Lower leg skin (tissue), 4 donors: ENCODE data around the gene CHST15. TPM values are rescaled to one million over a fixed set of nuclear protein-coding genes. Genes with fewer than 3 reads are reported as not detected.

ENCODE experiments used
- DNase-seq, 2 donors: peaks; one replicate each; pipeline ENCODE4 v3.0.0-alpha.2; 2019; ENCODE audit warnings: low spot score in 2 of 2
- H3K4me3 ChIP-seq: fragments of 200-600 bp; sonication (generic); 2 replicates; pipeline ENCODE4 v1.5.1; 2017; ENCODE audit warnings: mild to moderate bottlenecking, low read depth; ENCODE audit not compliant: poor library complexity, severe bottlenecking
- POLR2A ChIP-seq, 2 donors: fragments of 450-650 bp; IDR thresholded peaks; one replicate each; pipeline ENCODE4 v1.6.1; 2016 to 2017; ENCODE audit warnings: antibody characterized with exemption in 2 of 2, mild to moderate bottlenecking in 1 of 2, moderate library complexity in 1 of 2
- WGBS, 2 donors: methylation state at CpG; one replicate each; pipeline ENCODE4 v1.1.5; 2018; 5-methylcytosine and 5-hydroxymethylcytosine counted together
- intact Hi-C: fragments of 100-400 bp; cut with DNase I; formaldehyde crosslinking; loops from one replicate; pipeline ENCODE4 v1.15.0; 2023; ENCODE audit warnings: low total_unique reads
- total RNA-seq, 4 donors: library from RNA; depleted of rRNA; stranded (reverse); fragments of >200 nt; gene quantifications; one replicate each; pipeline ENCODE4 v1.1.0, GENCODE V29; 2016
- TF ChIP-seq, protein P1 (sequence below), 3 donors: fragments of 450-650 bp; IDR thresholded peaks; one replicate each; pipeline ENCODE4 v1.5.1; 2016; ENCODE audit warnings: antibody characterized with exemption in 3 of 3, mild to moderate bottlenecking in 3 of 3, moderate library complexity in 2 of 3

Gene CHST15
- total RNA-seq, 4 donors from 2014 or later, result 17.6 to 29.8 (median 19.4) TPM

GRCh38 chr10:124065382-124066125 lies 27.8 kb downstream of the CHST15 start:
- intact Hi-C loops, result no loop called here

DNA sequence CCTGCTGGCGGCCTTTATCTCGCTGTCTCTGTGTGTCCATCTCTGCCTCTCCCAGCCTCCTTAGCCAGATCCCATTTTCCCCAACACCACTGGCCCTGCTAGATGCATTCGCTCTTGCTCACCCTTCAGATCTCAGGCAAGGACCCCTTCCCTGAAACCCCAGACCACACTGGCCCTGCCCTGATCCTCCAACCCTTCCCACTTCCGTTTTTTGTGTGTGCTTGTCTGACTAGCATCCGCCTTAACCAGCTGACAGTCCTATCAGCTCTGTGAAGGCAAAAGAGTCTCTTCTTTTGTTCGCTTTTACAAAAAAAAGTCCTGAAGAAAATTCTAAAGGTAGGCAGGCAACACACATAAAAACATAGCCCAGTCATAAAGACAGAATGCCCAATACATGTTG lies 28.7 kb downstream of the CHST15 start:
- WGBS, 2 donors, result 76 to 87% methylated on average over 6 of the region's 6 CpGs
- DNase-seq, result no peak
- TF ChIP-seq, protein P1, sequence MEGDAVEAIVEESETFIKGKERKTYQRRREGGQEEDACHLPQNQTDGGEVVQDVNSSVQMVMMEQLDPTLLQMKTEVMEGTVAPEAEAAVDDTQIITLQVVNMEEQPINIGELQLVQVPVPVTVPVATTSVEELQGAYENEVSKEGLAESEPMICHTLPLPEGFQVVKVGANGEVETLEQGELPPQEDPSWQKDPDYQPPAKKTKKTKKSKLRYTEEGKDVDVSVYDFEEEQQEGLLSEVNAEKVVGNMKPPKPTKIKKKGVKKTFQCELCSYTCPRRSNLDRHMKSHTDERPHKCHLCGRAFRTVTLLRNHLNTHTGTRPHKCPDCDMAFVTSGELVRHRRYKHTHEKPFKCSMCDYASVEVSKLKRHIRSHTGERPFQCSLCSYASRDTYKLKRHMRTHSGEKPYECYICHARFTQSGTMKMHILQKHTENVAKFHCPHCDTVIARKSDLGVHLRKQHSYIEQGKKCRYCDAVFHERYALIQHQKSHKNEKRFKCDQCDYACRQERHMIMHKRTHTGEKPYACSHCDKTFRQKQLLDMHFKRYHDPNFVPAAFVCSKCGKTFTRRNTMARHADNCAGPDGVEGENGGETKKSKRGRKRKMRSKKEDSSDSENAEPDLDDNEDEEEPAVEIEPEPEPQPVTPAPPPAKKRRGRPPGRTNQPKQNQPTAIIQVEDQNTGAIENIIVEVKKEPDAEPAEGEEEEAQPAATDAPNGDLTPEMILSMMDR (IDR thresholded peaks at IDR 0.05), result no peak
- no peak for TF ChIP-seq POLR2A (IDR thresholded peaks at IDR 0.05)
- H3K4me3 ChIP-seq, result no peak overlapping the region
- intact Hi-C loops, result no loop called here

More at GRCh38 chr10:124065382-124066125, 27.8 kb downstream of the CHST15 start:
- WGBS, 2 donors, result 69 to 73% methylated on average over 12 of the region's 12 CpGs
- no peak for TF ChIP-seq POLR2A (IDR thresholded peaks at IDR 0.05)
- TF ChIP-seq, protein P1 (IDR thresholded peaks at IDR 0.05), result no peak
- no peak for DNase-seq
- H3K4me3 ChIP-seq, result no peak overlapping the region

DNA sequence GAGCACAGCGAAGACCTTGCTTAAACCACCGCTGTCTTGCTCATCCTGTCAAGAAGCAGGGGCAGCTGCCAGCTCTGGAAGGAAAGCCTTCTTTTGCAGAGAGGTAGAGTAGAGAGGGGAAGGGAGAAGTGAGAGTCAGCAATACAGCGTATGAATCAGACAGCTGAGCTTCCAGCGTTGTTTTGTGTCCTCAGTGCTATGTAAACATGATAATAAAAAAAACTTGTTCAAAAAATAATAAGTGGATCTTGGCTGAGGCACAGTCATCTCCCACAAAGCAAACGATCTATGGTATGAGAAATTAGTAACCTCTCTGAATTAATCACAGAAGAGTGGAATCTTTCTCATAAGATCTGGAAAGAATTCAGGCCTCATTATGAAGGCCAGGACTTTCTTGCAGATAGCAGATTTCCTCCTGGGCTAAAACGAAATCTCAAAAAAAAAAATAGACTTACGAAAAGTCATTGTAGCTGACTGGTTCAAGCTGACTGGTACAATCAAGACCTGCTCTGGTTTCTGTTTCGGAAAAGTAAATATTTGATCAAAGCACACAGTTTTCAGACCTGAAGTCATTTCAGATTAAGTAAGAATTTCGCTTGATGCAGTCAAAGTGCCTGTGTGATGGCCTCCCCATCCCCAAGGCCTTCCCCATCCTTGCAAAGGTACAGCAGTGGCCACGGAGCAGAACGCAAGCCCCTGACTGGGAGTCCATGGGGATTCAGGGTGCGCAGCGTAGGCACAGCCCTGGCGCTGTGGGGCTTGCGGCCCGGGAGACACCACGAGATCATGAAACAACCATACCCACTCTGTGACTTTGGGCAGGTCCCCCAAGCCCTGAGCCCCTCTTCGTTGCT lies 29.4 kb downstream of the CHST15 start:
- intact Hi-C loops, result no loop called here
- no peak overlapping the region for H3K4me3 ChIP-seq
- no peak for DNase-seq
- 63 to 70% methylated on average over 14 to 18 of the region's 18 CpGs for WGBS, 2 donors
- TF ChIP-seq, protein P1 (IDR thresholded peaks at IDR 0.05), result no peak
- no peak for TF ChIP-seq POLR2A (IDR thresholded peaks at IDR 0.05)

DNA sequence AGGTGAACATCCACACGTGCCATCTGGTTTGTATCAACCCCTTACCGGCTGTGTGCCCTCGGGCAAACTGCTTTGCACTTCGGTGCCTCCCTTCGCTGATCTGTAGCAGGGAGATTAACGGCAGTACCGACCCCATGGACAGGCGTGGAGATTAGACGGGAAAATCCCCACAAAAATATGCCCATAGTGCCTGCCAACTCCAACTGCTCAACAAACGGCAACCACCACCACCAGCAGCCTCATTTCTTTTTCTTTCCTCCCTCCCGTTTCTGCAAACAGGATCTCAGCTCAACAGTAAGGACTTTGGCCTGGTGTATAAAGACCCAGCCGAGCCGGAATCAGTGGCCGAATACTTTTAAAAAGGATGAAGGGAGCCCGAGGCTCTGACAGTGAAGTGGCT lies 31.0 kb downstream of the CHST15 start:
- no peak overlapping the region for H3K4me3 ChIP-seq
- 83 to 86% methylated on average over 15 of the region's 15 CpGs for WGBS, 2 donors
- no peak for TF ChIP-seq POLR2A (IDR thresholded peaks at IDR 0.05)
- TF ChIP-seq, protein P1 (IDR thresholded peaks at IDR 0.05), result no peak
- intact Hi-C loops, result no loop called here
- DNase-seq, result no peak

- TF ChIP-seq POLR2A (IDR thresholded peaks at IDR 0.05), result no peak
- TF ChIP-seq, protein P1 (IDR thresholded peaks at IDR 0.05), result no peak
These were observed 32.4 kb downstream of the CHST15 start for GRCh38 chr10:124061030-124061429.

More at GRCh38 chr10:124061030-124061429, 32.4 kb downstream of the CHST15 start:
- 84 to 87% methylated on average over 10 of the region's 10 CpGs for WGBS, 2 donors
- intact Hi-C loops, result no loop called here
- no peak for DNase-seq
- no peak overlapping the region for H3K4me3 ChIP-seq
